Transverse colon (tissue), 4 donors: Measurements from ENCODE around the gene MESD.

Experiments used
- EP300 ChIP-seq: sonication (generic); formaldehyde crosslinking; IDR thresholded peaks from one replicate; pipeline ENCODE4 v1.6.1; 2017; ENCODE audit warnings: antibody characterized with exemption, low read depth
- POLR2AphosphoS5 ChIP-seq, 3 donors: sonication (generic); formaldehyde crosslinking; IDR thresholded peaks; one replicate each; pipeline ENCODE4 v1.6.1; 2016; ENCODE audit warnings: antibody characterized with exemption in 3 of 3
- TF ChIP-seq, protein P1 (sequence below), 5 experiments: fragments of 200-600 bp in 3 of 5; fragments of 450-650 bp in 2 of 5; sonication (generic) in 3 of 5; IDR thresholded peaks; 1 replicate in 2 of 5; 2 replicates in 3 of 5; pipeline ENCODE4 v1.5.1; 2016 to 2017; ENCODE audit warnings: antibody characterized with exemption in 5 of 5, inconsistent platforms in 3 of 5, mild to moderate bottlenecking in 2 of 5, moderate library complexity in 1 of 5

DNA sequence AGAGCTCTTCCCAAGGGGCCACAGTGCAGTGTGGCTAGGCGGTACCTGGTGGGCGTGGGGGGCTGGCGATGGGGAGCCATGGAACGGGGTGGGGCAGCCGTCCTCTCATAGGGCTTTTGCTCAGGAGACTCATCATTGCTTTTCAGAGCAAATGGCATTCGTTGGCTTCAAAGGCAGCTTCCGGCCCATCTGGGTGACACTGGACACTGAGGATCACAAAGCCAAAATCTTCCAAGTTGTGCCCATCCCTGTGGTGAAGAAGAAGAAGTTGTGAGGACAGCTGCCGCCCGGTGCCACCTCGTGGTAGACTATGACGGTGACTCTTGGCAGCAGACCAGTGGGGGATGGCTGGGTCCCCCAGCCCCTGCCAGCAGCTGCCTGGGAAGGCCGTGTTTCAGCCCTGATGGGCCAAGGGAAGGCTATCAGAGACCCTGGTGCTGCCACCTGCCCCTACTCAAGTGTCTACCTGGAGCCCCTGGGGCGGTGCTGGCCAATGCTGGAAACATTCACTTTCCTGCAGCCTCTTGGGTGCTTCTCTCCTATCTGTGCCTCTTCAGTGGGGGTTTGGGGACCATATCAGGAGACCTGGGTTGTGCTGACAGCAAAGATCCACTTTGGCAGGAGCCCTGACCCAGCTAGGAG, 40.8 kb downstream of the MESD start:
- TF ChIP-seq POLR2AphosphoS5 (IDR thresholded peaks at IDR 0.05) (no peak), EP300 (no peak)
- TF ChIP-seq, protein P1, sequence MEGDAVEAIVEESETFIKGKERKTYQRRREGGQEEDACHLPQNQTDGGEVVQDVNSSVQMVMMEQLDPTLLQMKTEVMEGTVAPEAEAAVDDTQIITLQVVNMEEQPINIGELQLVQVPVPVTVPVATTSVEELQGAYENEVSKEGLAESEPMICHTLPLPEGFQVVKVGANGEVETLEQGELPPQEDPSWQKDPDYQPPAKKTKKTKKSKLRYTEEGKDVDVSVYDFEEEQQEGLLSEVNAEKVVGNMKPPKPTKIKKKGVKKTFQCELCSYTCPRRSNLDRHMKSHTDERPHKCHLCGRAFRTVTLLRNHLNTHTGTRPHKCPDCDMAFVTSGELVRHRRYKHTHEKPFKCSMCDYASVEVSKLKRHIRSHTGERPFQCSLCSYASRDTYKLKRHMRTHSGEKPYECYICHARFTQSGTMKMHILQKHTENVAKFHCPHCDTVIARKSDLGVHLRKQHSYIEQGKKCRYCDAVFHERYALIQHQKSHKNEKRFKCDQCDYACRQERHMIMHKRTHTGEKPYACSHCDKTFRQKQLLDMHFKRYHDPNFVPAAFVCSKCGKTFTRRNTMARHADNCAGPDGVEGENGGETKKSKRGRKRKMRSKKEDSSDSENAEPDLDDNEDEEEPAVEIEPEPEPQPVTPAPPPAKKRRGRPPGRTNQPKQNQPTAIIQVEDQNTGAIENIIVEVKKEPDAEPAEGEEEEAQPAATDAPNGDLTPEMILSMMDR (IDR thresholded peaks at IDR 0.05): no peak
